NCI-H2227 (cell line): ENCODE data around the gene EVC.
"Not testable (repeated sequence)": the region's sequence is repeated elsewhere in the genome, so short reads cannot be mapped to it uniquely, and the experiment has no call there.

Experiments used
- DNase-seq: peaks from one replicate; lab custom pipeline; 2025; ENCODE audit not compliant: unreplicated experiment; lab: John Stamatoyannopoulos, UW

The EVC gene

DNA sequence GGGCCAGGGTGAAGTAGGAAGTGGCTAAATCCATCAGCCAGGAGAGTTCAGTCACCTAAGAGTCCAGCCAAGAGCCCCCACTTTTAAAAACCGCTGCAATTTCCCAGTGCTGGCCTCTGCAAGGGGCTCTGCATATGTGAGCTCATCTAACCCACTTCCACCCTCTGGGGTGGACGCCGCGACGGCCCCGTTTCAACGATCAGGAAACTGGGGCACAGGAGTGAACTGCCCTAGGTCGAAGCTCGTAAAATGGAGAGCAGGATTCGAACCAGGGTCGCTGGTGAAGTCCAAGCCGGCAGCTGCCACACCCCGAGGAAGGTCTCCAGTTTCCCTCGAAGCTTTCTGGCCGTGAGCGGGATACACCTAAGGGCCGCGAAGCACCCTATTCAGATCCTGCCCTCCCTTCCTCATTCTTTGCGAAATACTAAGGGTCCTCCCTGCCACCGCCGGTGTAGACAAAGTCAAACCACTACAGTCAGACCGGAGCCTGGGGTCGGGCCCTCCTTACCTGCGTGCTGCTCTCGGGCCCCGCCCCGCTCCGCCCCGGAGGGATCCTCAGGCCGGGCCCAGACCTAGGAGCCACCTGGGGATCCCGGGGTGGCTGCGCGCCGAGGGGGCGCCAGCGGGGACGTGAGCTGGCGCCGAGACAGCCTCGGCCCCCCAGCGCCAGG lies 3.1 kb upstream of the EVC start:
- no peak for DNase-seq

DNA sequence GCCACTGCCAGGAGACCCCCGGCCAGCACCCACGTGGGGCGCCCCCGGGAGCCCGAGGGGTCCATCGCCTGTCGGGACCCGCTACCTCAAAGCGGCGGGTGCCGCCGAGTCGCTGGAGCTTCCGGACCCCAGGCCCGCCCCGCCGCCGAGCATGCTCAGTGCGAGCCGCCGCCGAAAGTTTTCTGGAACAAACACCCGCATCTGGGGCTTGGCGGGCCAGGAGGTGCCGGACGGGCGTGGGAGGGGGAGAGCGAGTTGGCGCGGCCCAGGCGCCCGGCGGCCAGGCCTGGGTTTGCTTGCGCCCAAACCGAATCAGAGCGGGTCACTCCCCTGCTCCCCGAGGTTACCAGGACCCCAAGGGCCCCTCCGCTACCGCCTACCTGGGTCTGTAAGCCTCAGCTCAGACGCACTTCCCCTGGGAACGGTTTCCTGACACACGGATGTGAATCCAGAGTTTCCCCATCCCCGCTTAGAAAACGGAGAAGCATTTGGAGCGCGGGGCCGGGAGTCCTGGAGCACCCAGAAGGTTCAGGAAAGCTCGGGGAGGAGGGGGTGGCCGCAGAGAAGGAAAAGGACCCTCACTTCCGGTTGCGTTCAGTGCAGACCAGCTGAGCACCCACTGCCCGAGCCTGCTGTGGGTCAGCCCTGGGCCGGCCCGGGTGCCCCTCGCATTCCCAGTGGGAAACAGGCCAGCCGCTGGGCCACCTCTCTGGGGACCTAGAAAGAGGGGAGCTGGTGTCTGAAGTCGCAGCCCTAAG lies 2.4 kb upstream of the EVC start, which contains the start of gene EVC2:
Gene EVC2 (minus strand): TSS at position 111 of the 758 bp plus-strand sequence. CDS start 46 bp downstream, at position 65.
- no peak for DNase-seq

DNA sequence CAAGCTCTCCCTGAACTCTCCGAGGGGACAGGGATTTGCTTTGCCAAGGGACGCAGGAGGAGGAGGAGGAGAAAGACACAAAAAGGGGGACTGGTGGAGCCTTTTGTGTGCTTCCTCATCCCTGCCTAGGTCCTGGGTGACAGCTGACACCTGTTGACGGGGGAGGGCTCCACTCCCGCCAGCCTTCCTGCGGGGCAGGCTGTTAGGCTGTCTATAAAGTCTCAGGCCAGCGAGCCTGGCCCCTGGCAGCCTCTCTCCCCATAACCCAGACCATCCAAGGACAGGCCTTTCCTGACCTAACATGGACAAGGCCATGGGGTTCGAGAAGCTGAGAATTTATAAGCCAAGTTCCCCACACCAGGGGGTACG lies 1.8 kb upstream of the EVC start:
- DNase-seq: no peak

DNA sequence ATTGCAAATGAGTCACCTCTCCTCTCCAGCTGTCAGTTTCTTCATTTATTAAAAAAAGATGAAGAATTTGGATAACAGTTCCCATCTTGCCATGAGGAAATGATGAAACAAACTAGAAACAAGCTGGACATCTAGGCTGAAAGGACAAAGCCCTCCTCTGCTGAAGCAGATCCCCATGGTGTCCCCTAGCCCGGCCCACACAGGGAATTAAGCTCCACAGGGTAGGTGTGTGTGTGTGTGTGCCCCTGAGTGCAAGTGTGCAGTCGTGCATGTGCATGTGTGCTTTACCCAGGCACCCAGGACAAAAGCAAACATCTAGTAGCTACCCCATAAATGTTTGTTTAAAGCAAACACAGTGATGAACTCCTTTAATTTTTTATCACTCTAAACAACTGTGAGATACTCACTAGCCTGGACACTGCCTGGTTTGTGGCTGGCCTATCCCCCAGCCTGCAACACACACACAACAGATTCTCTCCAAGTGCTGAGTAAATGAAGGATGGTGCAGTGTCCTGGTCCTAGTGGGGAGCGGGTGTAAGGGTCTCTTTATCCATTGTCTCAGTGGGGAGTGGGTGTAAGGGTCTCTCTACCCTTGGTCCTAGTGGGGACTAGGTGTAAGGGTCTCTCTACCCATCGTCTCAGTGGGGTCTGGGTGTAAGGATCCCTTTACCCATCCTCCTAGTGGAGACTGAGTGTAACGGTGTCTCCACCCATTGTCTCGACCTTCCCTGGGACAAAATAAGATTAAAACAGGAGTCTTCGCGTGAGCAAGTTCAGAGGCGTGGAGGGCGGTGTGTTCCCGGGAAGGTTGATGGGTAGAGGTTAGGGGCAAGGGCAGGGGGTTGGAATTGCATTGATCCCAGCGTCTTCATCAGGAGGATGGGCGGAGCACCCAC lies 688 bp upstream of the EVC start:
- DNase-seq: peak; percentile 11

DNA sequence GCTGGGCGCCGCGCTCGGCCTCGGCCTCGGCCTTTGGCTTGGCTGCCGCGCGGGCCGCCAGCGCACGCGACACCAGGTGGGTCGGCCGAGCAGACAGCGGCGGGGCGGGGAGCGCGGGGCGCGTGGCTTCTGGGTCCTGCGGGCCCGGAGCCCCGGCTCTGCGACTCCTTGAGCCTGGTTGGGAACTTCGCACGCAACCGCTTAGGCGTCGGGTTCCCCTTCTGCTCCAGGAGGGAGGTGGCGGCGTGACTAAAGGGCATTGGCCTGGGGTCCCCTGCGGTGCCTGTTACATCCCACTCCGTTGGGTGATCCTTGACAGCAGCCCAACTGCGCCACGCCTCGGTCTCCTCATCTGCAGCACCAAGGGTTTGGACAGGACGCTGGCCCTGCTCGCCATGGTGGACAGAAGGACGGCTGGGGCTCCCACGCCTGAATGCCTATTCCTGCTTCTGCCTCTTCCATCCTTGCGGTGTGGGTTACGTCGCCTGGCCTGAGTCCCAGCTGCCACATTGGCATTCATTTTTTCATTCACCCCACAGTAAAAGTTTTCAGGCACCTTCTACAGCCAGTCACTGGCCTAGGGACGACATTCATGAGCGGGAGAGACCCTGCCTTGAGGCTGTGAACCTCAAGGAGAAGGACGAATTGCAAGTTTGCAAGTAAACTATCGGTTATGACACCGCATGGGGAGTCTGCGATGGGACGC lies 631 bp downstream of the EVC start:
- peak; percentile 48 for DNase-seq

DNA sequence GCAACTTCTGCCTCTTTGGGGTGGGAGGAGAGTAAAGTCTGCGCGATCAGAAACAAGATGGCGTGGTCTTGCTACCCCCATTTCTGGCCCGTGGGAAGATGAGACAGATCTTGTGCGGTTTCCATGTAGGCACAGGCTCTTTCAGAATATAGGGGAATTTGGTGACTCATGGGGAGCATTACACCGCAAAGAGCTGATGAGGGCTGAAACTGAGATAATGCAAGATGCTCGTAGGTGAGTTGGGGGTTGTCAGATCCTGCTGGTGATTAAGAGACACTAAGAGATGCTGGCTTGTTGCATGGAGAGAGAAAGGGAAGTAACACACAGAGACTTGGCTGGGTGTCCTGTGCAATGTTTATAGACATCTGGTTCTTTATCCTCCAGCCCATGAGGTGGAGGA lies 1.5 kb downstream of the EVC start:
- DNase-seq: no peak

DNA sequence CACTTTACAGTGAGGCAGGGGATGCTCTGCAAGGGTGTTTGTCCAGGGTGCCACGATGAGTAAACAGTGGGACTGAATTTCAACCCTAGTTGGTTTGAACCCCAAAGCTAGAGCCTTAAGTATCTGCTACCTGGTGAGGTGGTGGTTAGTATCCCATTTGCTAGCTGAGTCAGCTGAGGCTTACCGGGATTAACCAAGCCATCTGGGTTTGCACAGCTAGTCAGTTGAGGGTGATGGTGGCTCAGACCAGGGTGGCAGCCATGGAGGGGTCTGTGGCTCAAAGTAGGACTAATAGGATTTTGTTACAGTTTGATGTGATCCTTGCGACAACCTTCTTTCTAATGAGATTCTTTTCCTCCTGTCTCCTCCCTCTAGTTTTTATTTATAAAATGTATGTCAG lies 1.9 kb downstream of the EVC start:
- DNase-seq: no peak

DNA sequence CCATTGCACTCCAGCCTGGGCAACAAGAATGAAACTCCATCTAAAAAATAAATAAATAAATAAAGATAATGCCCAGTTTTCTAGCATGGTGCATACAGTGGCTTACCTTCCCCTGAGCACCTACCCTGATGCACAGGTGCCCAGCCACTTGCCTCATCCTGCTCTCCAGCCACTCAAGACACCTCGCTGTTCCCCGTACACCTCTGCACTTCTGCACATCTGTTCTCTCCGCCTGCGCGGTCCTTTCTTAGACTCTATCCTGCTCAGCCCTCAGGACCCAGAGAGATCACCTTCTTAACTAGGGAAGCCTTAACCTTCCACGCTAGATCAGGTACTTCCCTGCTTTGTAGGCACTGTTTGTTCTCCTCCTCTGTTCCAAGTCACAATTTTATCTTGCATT lies 2.9 kb downstream of the EVC start:
- no peak for DNase-seq

DNA sequence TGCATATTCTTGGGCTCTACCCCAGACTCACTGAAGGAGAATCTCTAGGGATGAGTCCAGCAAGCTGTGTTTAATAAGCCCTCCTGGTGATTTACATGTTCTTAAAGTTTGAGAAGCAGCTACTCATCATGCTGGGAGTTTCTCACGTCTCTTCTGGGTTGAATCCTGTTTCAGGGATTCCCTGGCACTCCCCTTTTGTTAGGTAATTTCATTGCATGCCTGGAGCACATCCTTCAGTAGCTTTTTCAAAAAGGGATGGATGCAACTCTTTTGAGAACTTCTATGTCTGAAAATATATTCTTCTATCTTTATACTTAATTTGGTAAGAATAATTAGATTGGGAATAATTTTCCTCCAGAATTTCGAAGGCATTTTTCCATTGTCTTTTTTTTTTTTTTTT lies 4.4 kb downstream of the EVC start:
- no peak for DNase-seq

DNA sequence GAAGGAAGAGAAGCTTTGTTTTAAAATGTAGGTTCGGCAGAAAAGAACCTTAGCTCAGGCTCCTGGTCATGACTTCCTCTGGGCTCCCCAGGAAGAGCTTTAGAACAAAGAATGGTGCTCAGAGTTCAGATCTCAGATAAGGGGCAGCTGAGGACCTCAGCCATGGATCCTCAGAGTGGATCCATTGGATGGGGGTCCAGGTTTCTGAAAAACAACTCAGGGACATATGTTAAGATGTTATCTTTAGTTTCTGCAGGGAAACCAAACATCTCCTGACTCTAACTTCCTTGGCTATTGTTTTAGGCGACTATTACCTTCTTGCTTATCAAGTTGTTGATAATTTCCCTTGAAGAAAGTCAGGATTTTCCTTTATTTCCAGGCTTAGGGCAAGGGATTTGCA lies 5.4 kb downstream of the EVC start:
- no peak for DNase-seq

DNA sequence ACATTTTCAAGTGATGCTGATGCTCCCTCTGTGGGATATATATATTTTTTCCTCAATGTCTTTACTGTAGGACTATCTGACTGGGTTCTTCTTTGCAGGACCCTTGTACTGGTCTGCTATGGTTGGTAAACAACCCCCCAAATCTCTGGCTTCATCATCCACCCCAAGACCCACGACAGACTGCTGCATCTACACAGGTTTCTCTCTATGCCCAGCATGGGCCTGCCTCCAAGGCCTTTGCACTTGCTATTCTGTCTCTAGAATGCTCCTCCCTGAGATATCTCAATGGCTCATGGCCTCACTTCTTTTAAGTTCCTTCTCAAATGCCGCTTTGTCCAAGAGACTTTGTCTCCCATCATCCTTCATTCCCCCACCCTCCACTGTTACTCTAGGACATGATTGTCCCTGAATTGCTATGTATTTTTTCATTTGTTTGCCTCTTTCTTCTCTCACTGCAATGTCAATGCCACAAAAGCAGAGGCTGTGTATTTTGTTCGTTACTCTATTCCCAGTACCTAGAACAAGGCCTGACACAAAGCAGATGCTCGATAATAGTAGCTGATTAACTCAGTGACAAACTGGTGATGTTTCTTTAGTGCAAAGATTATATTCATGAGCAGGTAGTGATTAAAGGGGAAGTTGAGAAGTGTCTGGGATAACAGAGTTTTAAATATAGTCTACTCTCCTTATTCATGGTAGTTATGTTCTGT lies 6.6 kb downstream of the EVC start:
- no peak for DNase-seq

DNA sequence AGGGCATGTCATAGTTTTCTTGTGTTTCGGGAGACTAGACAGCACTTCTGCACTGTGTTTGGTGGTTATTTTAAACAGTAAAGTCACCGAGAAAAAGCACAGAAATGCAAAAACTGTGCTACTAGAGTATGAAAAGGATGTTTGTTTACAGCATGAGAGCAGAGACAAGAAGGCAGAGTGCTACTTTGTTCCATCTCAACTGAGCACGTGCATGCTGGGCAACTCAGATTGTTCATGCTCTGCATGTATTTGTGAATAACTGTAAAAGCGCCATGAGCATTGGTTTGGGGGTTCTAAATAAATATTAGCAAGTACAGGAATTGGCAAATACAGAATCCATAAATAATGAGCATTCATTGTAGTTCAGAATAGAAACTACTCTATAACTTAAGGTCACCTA lies 7.4 kb downstream of the EVC start:
- DNase-seq: no peak

DNA sequence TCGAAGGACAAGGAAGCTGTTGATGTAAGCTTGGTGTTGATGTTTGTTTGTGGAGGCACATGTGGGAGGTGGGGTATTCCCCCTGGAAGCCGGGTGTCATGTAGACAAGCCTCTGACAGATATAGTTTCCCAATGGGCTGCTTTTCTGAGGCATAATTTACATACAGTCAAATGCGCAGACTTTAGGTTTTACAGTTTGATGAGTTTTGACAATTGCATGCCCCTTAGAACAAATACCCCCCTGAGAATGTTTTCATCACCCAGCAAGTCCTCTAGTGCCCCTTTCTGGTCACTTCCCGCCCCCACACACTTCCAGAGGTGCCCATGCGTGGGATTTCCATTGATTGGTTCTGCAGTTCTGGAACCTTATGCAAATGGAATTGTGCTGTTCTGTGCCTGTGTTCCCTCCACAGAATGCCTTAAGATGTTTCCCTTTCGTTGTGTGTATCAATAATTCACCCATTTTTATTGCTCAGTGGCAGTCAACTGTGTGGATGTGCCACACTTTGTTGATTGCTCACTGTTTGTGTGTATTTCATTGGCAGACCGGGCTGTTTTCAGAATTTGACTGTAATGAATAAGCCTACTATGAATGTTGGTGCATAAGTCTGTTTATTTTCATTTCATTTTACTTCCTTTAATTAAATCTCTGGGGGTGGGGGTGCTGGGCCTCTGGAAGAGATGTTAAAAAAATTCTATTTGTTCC lies 8.5 kb downstream of the EVC start:
- DNase-seq: no peak

DNA sequence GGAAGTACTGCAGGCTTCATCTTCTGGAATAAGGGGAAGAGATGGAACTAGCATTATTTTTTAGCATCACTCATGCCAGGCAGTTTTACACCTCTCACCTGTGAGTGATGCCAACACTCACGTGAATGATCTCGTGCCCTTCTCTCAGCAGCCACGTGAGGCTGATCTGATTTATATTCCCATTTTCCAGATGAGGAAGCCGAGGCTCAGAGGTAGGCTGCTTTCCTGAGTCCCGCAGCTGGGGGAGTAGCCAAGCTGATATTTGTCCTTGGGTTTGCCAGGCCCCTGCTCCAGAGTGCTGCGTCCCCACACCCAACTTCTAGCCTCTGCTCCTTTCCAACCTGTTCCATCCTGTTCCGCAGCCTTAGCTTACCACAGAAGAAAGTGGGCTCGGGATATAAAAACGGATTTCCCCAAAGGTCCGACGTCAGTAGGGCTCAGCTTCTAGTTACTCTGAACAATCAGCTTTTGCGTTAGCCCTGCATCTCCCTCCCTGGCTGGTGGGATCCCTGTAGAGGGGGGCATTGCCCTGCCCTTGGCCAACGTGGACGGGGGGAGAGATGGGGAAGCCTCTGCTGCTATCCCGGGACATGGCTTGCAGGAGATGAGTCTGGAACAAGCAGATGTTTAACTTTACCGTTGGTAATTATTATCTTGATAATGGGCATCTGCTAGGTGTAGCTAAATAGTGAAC lies 9.3 kb downstream of the EVC start:
- no peak for DNase-seq

DNA sequence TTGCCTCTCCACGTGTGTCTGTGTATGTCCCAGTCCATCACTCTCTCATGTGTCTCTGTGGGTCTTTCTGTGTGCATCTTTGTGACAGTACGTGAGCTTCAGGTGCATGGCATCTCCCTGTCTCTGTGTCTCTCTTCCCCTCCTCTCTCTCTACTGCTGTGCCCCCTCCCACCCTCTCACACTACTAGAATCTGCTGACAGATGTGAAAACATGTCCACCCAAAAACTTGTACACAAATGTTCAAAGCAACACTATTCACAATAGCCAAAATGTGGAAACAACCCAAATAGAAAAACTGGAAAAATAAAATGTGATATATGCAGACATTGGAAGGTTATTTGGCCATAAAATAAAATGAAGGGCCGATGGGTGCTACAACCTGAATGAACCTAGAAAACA lies 10.0 kb downstream of the EVC start:
- DNase-seq: no peak

DNA sequence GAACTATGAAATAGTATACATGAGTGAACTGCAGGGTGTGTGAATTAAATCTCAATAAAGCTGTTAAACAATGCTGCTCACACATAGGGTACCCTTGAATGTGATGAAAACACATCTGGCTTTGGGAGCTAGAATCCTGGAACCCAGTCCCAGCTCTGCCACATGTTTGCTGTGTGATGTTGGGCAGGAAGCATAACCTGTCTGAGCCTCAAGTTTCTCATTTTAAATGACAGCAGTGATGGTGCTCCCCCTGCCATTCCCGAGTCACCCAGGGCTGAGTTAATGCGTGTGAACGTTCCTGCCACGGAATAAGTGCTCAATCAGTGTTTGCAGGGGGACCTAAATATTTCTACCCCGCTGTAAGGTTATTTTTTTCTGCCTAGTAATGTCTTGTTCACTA lies 10.9 kb downstream of the EVC start:
- DNase-seq: no peak

DNA sequence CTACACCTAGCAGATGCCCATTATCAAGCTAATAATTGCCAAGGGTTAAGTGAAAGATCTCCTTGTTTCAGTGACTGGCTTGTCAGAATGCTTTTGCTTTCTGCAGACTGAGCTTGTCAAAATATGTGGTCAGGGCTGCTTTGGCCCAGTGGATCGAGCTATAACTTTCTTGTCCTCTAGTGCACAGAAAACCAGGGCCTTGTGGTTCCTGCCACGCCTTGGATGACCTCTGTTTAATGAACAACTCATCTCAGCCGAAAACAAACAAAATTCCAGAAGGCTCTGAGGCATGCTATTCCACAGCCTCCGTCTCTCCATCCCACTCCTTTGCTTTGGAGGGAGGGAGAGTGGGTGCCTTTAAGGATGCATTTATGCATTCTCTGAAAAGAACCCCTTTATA lies 11.3 kb downstream of the EVC start:
- no peak for DNase-seq

DNA sequence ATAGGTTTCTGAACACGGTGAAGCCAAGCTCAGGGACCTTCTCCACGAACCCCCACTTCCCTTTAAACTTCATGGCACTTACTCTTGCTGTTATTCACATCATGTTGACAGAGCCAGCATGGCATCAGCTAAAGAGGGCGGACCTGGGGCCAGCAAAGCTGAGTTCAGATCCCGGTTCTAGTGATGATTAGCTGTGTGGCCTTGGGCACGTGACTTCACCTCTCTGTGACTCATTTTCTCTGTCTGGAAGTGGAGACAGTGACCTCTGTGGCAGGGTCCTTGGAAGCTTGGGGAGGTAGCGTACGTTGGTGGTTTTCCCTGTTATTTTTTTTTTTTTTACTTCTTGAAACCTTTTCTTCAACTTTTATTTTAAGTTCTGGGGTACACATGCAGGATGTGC lies 13.4 kb downstream of the EVC start:
- no peak for DNase-seq

DNA sequence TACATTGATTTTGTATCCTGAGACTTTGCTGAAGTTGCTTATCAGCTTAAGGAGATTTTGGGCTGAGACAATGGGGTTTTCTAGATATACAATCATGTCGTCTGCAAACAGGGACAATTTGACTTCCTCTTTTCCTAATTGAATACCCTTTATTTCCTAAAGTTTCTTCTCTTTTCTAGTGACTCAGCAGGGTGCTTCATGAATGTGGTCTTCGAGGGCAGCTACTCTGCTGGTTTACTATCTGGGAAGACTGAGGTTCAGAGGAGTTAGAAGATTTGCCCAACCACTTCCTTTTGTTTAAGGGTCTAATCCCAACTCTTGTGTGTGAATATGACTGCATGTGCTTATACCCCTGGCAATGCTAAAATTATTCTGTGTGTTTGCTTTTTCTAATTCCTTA lies 17.4 kb downstream of the EVC start:
- not testable (repeated sequence) for DNase-seq
